ENCODE measurements around the gene STK24.
A peak's percentile ranks its signal among the peaks of the same experiment; 100 is the strongest.

STK24 gene

GRCh38 chr13:98466634-98467236, 110.2 kb downstream of the STK24 start:
- intact Hi-C loops (cut with DNase I): no loop called here
- peak in 15 of 42 donors; percentile 21 to 72 (median 50) for DNase-seq

- intact Hi-C loops (cut with DNase I): no loop called here
- peak in 3 of 42 donors; percentile 26 to 44 (median 29) for DNase-seq
Measured at GRCh38 chr13:98462946-98463345, 114.0 kb downstream of the STK24 start.

- intact Hi-C loops (cut with DNase I): no loop called here
- no peak for DNase-seq
Measured at GRCh38 chr13:98462241-98462882, 114.5 kb downstream of the STK24 start.

- DNase-seq: no peak
- intact Hi-C loops (cut with DNase I): no loop called here
Measured at GRCh38 chr13:98461486-98462240, 115.2 kb downstream of the STK24 start.

- DNase-seq: peak; percentile 44 to 94 (median 76)
Measured at GRCh38 chr13:98460516-98460915, 116.4 kb downstream of the STK24 start.

GRCh38 chr13:98459721-98460370, 117.1 kb downstream of the STK24 start:
- intact Hi-C loops (cut with DNase I): no loop called here
- peak in 1 of 42 donors; percentile 8 for DNase-seq

More at GRCh38 chr13:98460516-98460915, 116.4 kb downstream of the STK24 start:
- intact Hi-C loops (cut with DNase I): no loop called here

- intact Hi-C loops (cut with DNase I): no loop called here
- DNase-seq: no peak
Measured at GRCh38 chr13:98459171-98459681, 117.7 kb downstream of the STK24 start.

- intact Hi-C loops (cut with DNase I): no loop called here
- DNase-seq: peak in 1 of 42 donors; percentile 10
Measured at GRCh38 chr13:98458431-98458830, 118.5 kb downstream of the STK24 start.

GRCh38 chr13:98457053-98457452, 119.9 kb downstream of the STK24 start:
- no peak for DNase-seq
- intact Hi-C loops (cut with DNase I): no loop called here

GRCh38 chr13:98456413-98456845, 120.5 kb downstream of the STK24 start:
- DNase-seq: no peak
- intact Hi-C loops (cut with DNase I): no loop called here

- peak in 6 of 42 donors; percentile 14 to 64 (median 33) for DNase-seq
- intact Hi-C loops (cut with DNase I): no loop called here
Measured at GRCh38 chr13:98454389-98454881, 122.5 kb downstream of the STK24 start.

- intact Hi-C loops (cut with DNase I): no loop called here
- no peak for DNase-seq
Measured at GRCh38 chr13:98452851-98453843, 123.8 kb downstream of the STK24 start.

- peak in 34 of 42 donors; percentile 12 to 82 (median 53) for DNase-seq
- intact Hi-C loops (cut with DNase I): loop anchor here (2.0 kb wide), 1 partner anchor 125 kb away; the partner anchor contains the start of gene STK24
Measured at GRCh38 chr13:98451676-98452470, 125.0 kb downstream of the STK24 start.

- intact Hi-C loops (cut with DNase I): loop anchor here (2.0 kb wide), 1 partner anchor 126 kb away; the partner anchor contains the start of gene STK24
- DNase-seq: peak in 30 of 42 donors; percentile 24 to 74 (median 54)
Measured at GRCh38 chr13:98450539-98451111, 126.3 kb downstream of the STK24 start.

- intact Hi-C loops (cut with DNase I): loop anchor here (2.0 kb wide), 1 partner anchor 127 kb away; the partner anchor contains the start of gene STK24
Measured at GRCh38 chr13:98450026-98450425, 126.9 kb downstream of the STK24 start.

GRCh38 chr13:98449273-98449672, 127.6 kb downstream of the STK24 start:
- no peak for DNase-seq
- intact Hi-C loops (cut with DNase I): loop anchor here (5.0 kb wide), 2 partner anchors 203 to 223 kb away; no protein-coding TSS in a partner anchor

More at GRCh38 chr13:98450026-98450425, 126.9 kb downstream of the STK24 start:
- no peak for DNase-seq
